Type B pancreatic cell (in vitro differentiated cells): Measurements from ENCODE around the gene EIF4G1. TPM values are rescaled to one million over a fixed set of nuclear protein-coding genes. Genes with fewer than 3 reads are reported as not detected.

Experiments used
- DNase-seq: peaks from one replicate; pipeline ENCODE4 v3.0.0; 2021; ENCODE audit warnings: mixed read lengths; ENCODE audit not compliant: unreplicated experiment; ENCODE audit errors: extremely low spot score
- H3K27ac Mint-ChIP-seq: 2 replicates; pipeline ENCODE4 v1.8.0; 2021; ENCODE audit warnings: mild to moderate bottlenecking, mixed read lengths
- H3K27me3 Mint-ChIP-seq: 2 replicates; pipeline ENCODE4 v1.8.0; 2021; ENCODE audit warnings: mixed read lengths
- H3K36me3 Mint-ChIP-seq: 2 replicates; pipeline ENCODE4 v1.8.0; 2021; ENCODE audit warnings: mixed read lengths
- H3K4me1 Mint-ChIP-seq: one replicate; pipeline ENCODE4 v1.8.0; 2021; ENCODE audit warnings: mixed read lengths; ENCODE audit not compliant: unreplicated experiment
- H3K4me3 Mint-ChIP-seq: 2 replicates; pipeline ENCODE4 v1.8.0; 2021; ENCODE audit warnings: mild to moderate bottlenecking, mixed read lengths
- H3K9me3 Mint-ChIP-seq: 2 replicates; pipeline ENCODE4 v1.8.0; 2021; ENCODE audit warnings: mixed read lengths
- total RNA-seq: library from RNA; stranded (reverse); gene quantifications from 2 replicates; pipeline ENCODE4 v1.2.1, GENCODE V29; 2021; ENCODE audit warnings: low replicate concordance
- TF ChIP-seq, protein P1 (sequence below): fragments of 200-600 bp; sonication (generic); conservative IDR thresholded peaks from 2 replicates; pipeline ENCODE4 v1.5.0; 2021; ENCODE audit warnings: antibody characterized with exemption, mild to moderate bottlenecking

The EIF4G1 gene
- total RNA-seq, 1 donor from 2014 or later: 371 TPM

DNA sequence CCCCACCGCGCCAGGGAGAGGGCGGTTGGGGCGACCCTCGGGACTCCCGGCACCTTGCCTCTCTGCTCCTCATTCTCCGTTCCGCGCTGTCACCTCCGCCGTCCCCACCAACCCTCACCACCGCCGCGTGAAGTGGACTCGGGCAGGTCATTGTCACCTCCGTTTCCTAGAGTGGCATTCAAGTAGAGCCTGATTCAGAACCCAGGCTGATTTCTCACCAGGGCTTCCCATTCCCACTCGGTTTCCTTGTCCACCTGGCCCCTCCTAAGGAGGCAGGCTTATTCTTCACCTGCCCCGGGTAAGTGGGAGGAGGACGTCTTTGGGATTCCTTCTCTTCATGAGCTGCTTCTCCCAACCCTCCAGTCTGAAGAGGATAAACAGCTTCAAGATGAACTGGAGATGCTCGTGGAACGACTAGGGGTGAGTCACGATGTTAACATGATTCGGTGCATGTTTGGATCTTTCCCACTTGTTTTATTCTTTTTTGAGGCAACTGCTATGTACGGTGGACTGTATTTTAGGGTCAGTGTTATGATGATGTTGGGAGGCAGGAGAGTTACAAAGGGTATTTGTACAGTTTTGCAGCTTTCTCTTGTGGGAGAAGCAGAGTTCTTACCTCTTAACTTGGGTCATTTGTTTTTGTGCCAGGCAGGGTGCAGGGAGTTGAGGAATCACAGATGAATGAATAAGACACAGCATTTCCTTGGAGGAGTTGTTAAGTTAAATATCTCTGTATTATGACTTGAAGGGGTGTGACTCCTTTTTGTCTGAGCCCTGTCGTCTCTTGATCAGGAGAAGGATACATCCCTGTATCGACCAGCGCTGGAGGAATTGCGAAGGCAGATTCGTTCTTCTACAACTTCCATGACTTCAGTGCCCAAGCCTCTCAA lies 14.7 kb upstream of the EIF4G1 start:
- TF ChIP-seq, protein P1, sequence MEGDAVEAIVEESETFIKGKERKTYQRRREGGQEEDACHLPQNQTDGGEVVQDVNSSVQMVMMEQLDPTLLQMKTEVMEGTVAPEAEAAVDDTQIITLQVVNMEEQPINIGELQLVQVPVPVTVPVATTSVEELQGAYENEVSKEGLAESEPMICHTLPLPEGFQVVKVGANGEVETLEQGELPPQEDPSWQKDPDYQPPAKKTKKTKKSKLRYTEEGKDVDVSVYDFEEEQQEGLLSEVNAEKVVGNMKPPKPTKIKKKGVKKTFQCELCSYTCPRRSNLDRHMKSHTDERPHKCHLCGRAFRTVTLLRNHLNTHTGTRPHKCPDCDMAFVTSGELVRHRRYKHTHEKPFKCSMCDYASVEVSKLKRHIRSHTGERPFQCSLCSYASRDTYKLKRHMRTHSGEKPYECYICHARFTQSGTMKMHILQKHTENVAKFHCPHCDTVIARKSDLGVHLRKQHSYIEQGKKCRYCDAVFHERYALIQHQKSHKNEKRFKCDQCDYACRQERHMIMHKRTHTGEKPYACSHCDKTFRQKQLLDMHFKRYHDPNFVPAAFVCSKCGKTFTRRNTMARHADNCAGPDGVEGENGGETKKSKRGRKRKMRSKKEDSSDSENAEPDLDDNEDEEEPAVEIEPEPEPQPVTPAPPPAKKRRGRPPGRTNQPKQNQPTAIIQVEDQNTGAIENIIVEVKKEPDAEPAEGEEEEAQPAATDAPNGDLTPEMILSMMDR: no peak
- peaks cover 11% of the 10 kb centered on the region for H3K36me3 Mint-ChIP-seq
- H3K4me1 Mint-ChIP-seq: peaks cover 10% of the 10 kb centered on the region
- peak overlapping the region; percentile 97 for H3K4me3 Mint-ChIP-seq
- H3K27ac Mint-ChIP-seq: peak overlapping the region; percentile 93
- H3K9me3 Mint-ChIP-seq: no peaks in the 10 kb centered on the region
- H3K27me3 Mint-ChIP-seq: peaks cover 8% of the 10 kb centered on the region
- no peak for DNase-seq

GRCh38 chr3:184300378-184300720 lies 14.1 kb upstream of the EIF4G1 start:
- Mint-ChIP-seq H3K27ac (peak overlapping the region; percentile 93), H3K4me1 (peaks cover 10% of the 10 kb centered on the region), H3K36me3 (peaks cover 14% of the 10 kb centered on the region), H3K4me3 (peak overlapping the region; percentile 97), H3K9me3 (no peaks in the 10 kb centered on the region), H3K27me3 (peaks cover 3% of the 10 kb centered on the region)
- DNase-seq: no peak
- TF ChIP-seq, protein P1: no peak

- Mint-ChIP-seq H3K27me3 (no peaks in the 10 kb centered on the region), H3K36me3 (peaks cover 38% of the 10 kb centered on the region), H3K4me1 (peaks cover 2% of the 10 kb centered on the region), H3K9me3 (no peaks in the 10 kb centered on the region), H3K4me3 (no peak overlapping the region), H3K27ac (peak overlapping the region; percentile 30)
- TF ChIP-seq, protein P1: peak; percentile 63
- DNase-seq: no peak
Measured at GRCh38 chr3:184305577-184305976, 8.8 kb upstream of the EIF4G1 start.

DNA sequence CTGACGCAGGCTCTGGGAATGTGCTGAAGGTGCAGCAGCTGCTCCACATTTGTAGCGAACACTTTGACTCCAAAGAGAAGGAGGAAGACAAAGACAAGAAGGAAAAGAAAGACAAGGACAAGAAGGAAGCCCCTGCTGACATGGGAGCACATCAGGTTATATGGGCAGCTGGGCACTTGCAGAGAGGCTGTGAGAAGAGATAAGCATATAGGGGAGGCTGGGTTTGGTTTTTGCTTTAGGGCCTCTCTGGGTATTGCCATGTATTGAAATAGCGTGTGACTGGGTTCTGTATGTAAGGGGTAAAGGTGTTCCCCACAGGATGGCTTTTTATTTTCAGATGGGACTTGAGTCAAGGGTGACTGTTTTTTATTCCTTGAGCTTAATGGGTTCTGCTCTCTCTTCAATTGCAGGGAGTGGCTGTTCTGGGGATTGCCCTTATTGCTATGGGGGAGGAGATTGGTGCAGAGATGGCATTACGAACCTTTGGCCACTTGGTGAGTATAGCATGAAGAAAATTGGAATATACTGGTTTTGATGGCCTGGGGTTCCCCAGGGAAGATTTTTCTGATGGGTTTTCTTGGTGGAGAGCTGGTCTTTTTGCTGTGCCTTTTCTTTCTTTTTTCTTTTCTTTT lies 7.9 kb upstream of the EIF4G1 start:
- Mint-ChIP-seq H3K36me3 (peaks cover 36% of the 10 kb centered on the region), H3K27ac (no peak overlapping the region), H3K9me3 (no peaks in the 10 kb centered on the region), H3K4me1 (no peaks in the 10 kb centered on the region), H3K27me3 (no peaks in the 10 kb centered on the region), H3K4me3 (no peak overlapping the region)
- TF ChIP-seq, protein P1: no peak
- no peak for DNase-seq

DNA sequence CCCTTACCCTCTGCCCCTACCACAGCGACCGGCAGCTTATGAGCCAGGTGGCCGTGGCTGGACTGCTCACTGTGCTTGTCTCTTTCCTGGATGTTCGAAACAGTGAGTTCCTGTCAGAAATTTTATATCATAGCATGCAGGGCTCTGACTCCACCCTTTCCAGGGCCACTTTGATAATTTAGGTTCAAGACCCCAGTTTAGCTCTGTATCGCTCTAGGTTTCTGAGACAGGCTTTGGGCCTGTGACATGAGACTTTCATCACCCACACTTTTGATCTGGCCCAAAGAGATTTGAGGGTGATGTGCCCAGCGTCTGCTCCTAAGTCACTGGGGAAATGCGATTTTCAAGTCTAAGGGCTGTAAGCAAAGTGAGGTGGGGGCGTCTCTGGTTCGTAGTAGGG lies 6.5 kb upstream of the EIF4G1 start:
- Mint-ChIP-seq H3K27me3 (no peaks in the 10 kb centered on the region), H3K36me3 (peaks cover 32% of the 10 kb centered on the region), H3K9me3 (no peaks in the 10 kb centered on the region), H3K4me1 (no peaks in the 10 kb centered on the region), H3K27ac (no peak overlapping the region), H3K4me3 (no peak overlapping the region)
- DNase-seq: no peak
- TF ChIP-seq, protein P1: no peak
